Retinal pigment epithelial cell (primary cell): ENCODE results near the gene ZDHHC11.

Experiments
- DNase-seq: peaks from one replicate; pipeline ENCODE4 v3.0.0-alpha.2; 2010; ENCODE audit warnings: low read depth
- H3K4me3 ChIP-seq: 2 replicates; pipeline ENCODE4 v1.5.1; 2011; ENCODE audit warnings: mild to moderate bottlenecking, low read length, control low read depth, moderate library complexity
- CTCF ChIP-seq: conservative IDR thresholded peaks from 2 replicates; pipeline ENCODE4 v1.5.1; 2011; ENCODE audit warnings: low read depth, low read length, control low read depth, inconsistent platforms

ZDHHC11 gene

GRCh38 chr5:868428-869135 is 17.8 kb upstream of the ZDHHC11 start:
- no peak for TF ChIP-seq CTCF
- H3K4me3 ChIP-seq, result no peak overlapping the region
- no peak for DNase-seq

- no peak for DNase-seq
- no peak for TF ChIP-seq CTCF
- H3K4me3 ChIP-seq, result no peak overlapping the region
Measured at GRCh38 chr5:867300-867870, 16.6 kb upstream of the ZDHHC11 start.

GRCh38 chr5:865771-866170 is 15.0 kb upstream of the ZDHHC11 start:
- TF ChIP-seq CTCF, result no peak
- DNase-seq, result no peak
- H3K4me3 ChIP-seq, result no peak overlapping the region

GRCh38 chr5:865168-865521 is 14.4 kb upstream of the ZDHHC11 start:
- DNase-seq, result no peak
- no peak overlapping the region for H3K4me3 ChIP-seq
- TF ChIP-seq CTCF, result no peak

GRCh38 chr5:864492-865167 is 13.8 kb upstream of the ZDHHC11 start:
- TF ChIP-seq CTCF, result no peak
- no peak overlapping the region for H3K4me3 ChIP-seq
- DNase-seq, result no peak

GRCh38 chr5:863244-863805 is 12.5 kb upstream of the ZDHHC11 start:
- H3K4me3 ChIP-seq, result no peak overlapping the region
- DNase-seq, result no peak
- no peak for TF ChIP-seq CTCF
